ENCODE results near the gene GINS3.

GRCh38 chr16:58413359-58413758, 21.1 kb downstream of the GINS3 start:
- TF ChIP-seq, protein P1, sequence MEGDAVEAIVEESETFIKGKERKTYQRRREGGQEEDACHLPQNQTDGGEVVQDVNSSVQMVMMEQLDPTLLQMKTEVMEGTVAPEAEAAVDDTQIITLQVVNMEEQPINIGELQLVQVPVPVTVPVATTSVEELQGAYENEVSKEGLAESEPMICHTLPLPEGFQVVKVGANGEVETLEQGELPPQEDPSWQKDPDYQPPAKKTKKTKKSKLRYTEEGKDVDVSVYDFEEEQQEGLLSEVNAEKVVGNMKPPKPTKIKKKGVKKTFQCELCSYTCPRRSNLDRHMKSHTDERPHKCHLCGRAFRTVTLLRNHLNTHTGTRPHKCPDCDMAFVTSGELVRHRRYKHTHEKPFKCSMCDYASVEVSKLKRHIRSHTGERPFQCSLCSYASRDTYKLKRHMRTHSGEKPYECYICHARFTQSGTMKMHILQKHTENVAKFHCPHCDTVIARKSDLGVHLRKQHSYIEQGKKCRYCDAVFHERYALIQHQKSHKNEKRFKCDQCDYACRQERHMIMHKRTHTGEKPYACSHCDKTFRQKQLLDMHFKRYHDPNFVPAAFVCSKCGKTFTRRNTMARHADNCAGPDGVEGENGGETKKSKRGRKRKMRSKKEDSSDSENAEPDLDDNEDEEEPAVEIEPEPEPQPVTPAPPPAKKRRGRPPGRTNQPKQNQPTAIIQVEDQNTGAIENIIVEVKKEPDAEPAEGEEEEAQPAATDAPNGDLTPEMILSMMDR (IDR thresholded peaks at IDR 0.05): no peak
- no peak for TF ChIP-seq POLR2A (IDR thresholded peaks at IDR 0.05)
